Mammary microvascular endothelial cell (primary cell): ENCODE results near the gene CHRM5. TPM values are rescaled to one million over a fixed set of nuclear protein-coding genes. Genes with fewer than 3 reads are reported as not detected.

ENCODE experiments used
- total RNA-seq: library from RNA; depleted of rRNA; stranded (reverse); fragments of >200 nt; gene quantifications from 2 replicates; pipeline ENCODE4 v1.2.3, GENCODE V29; 2015

The CHRM5 gene, protein sequence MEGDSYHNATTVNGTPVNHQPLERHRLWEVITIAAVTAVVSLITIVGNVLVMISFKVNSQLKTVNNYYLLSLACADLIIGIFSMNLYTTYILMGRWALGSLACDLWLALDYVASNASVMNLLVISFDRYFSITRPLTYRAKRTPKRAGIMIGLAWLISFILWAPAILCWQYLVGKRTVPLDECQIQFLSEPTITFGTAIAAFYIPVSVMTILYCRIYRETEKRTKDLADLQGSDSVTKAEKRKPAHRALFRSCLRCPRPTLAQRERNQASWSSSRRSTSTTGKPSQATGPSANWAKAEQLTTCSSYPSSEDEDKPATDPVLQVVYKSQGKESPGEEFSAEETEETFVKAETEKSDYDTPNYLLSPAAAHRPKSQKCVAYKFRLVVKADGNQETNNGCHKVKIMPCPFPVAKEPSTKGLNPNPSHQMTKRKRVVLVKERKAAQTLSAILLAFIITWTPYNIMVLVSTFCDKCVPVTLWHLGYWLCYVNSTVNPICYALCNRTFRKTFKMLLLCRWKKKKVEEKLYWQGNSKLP
- not detected in 2 replicates for total RNA-seq

DNA sequence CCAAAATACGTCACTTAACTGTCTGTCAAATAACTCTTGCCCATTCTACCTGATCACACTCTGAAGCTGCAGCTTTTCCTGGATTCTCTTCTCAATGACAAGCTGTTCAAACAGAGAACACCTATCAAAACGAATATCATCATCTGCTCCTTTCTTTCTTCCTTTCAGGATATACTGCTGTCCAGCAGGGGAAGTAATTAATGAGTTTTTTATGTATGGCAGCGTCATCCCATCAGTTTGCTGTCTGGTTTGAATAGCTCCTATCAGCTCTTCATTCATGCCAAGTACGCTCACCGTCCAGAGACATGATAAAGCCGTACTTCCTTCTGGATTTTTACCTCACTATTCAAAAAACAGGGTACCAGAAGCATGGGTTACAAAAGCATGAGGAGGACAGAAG, at the start of gene CHRM5:
CHRM5 (plus strand) TSS at position 274 of the 400 bp plus-strand sequence. CDS start 94,221 bp downstream, outside the sequence.

DNA sequence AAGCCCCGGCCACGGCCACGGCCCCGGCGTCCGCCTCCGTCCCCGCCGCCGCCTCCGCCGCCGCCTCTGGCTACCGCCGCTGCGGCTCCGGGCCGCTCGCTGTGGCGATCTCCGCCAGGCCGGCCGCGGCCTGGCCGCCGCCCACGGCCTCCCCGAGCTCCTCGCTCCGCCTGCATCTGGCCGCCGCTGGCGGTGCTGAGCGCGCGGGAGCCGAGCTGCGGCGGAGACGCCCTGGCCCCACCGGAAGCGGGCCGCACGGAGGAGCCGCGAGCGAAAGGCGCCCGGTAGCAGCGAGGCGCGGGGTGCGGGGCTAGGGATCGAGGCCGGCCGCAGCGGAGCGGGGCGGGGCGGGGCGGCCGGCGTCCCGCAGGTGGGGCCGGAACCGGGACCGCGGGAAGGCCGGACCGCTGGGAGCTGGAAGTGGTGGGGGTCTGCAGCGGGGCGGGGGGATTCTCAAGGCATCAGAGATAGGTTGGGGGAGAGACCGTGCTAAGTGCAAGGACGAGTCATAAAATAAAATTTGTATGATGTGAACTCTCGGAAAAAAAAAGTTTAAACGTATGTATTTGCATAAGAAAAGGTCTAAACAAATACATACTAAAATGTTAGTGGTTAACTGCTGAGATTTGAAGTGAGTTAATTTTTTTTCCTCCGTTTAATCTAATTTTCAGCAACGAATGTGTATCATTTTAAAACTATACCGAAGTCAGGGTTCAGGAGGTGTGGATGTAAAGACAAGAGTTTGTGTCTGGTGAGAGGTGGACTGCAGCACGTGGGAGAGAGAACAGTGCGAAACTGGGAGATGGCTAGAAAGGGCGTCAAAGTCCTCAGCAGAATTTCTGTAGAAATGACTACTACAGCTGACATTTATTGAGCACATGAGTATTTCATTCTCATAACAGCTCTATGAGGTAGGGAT, 70.8 kb downstream of the CHRM5 start, which contains the start of gene AVEN:
AVEN (minus strand) TSS at position 334 of the 919 bp plus-strand sequence; CDS start at position 176, 158 bp downstream.

DNA sequence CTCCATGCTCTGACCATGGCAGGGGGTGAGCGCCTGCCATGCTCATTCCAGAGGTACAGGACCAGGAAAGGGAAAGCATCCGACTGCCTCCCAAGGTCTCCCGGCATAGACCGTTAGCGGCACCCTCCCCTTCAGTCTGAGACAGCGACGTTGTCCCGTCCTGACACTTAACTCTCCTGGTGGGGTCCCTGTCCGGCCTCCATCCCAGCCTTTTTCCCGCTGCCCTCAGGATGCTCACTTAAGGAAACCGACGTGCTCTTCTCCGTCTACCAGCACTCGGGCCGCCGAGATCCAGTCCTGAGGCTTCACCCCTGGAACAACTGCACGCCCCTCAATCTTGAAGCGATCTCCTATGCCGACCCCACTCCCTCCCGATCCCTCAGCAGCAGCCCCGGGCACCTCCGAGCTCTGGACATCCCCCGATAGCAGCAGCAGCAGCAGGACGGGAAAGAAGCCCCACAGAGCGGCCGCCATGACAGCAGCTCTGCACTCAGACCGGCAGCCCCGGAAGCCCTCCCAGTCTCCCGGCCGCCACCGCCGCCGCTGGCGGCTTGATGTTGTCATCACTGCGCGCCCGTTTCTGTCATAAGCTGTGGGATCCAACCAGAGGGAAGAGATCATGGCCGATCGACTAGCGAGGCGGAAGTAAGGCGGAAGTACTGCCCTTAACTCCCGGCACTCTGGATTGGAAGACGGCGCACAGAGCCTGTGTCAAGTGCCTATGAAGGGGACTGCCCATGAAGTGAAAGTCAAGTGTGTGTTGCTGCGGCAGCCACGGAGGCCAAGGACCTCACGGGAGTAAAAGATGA, 133.3 kb downstream of the CHRM5 start, which contains the start of the genes EMC7 and PGBD4:
EMC7 (minus strand) TSS at position 497 of the 809 bp plus-strand sequence; CDS start at position 474, 23 bp downstream.
PGBD4 (plus strand) TSS at position 718 of the 809 bp plus-strand sequence. CDS start 449 bp downstream, outside the sequence.

Other genes starting within 250 kb of the CHRM5 start
- 26.2 and 27.6 TPM in 2 replicates for gene AVEN, start 70.7 kb downstream of the CHRM5 start, total RNA-seq
- gene EMC7, start 133.4 kb downstream of the CHRM5 start, total RNA-seq, result 48.5 and 53.6 TPM in 2 replicates
- gene PGBD4, start 133.6 kb downstream of the CHRM5 start, total RNA-seq, result 0.53 and 0.98 TPM in 2 replicates
- 39.4 and 41.8 TPM in 2 replicates for gene KATNBL1, start 241.6 kb downstream of the CHRM5 start, total RNA-seq